SK-N-SH (cell line): Measurements from ENCODE around the gene RARRES1. TPM values are rescaled to one million over a fixed set of nuclear protein-coding genes. Genes with fewer than 3 reads are reported as not detected.

Experiments
- CTCF ChIA-PET: fragments of 300-600, 350-600 bp; formaldehyde crosslinking; extraction: SDS; loops from one replicate; lab custom pipeline; 2021; lab: Yijun Ruan, JAX
- POLR2A ChIA-PET: fragments of 350-600 bp; sonication (Branson Sonifier 250); formaldehyde crosslinking; extraction: SDS; loops from one replicate; lab custom pipeline; 2020; ENCODE audit warnings: antibody characterized with exemption, inconsistent platforms; lab: Yijun Ruan, JAX
- DNase-seq: peaks from one replicate; pipeline ENCODE4 v3.0.0; 2012
- H2AFZ ChIP-seq: fragments of 200-600 bp; sonication (generic); 2 replicates; pipeline ENCODE4 v1.8.1; 2016; ENCODE audit warnings: antibody characterized with exemption, mild to moderate bottlenecking, low read depth
- H3F3A ChIP-seq: fragments of 200-600 bp; sonication (generic); replicated peaks from 2 replicates; pipeline ENCODE3; 2016; ENCODE audit warnings: antibody characterized with exemption, mild to moderate bottlenecking; ENCODE audit not compliant: insufficient read depth
- H3K27ac ChIP-seq, 2 experiments: fragments of 200-500 bp in 1 of 2; fragments of 200-600 bp in 1 of 2; sonication (Bioruptor generic) in 1 of 2; sonication (generic), shearing (Covaris generic) in 1 of 2; 2 replicates each; pipeline versions ENCODE4 v1.5.1 to v1.6.1; 2014 to 2016; ENCODE audit warnings: low read depth in 2 of 2, inconsistent platforms in 1 of 2, low read length in 1 of 2, mild to moderate bottlenecking in 1 of 2, mixed read lengths in 1 of 2
- H3K27me3 ChIP-seq: fragments of 200-600 bp; sonication (generic), shearing (Covaris generic); 2 replicates; pipeline ENCODE4 v1.6.1; 2016; ENCODE audit warnings: mixed run types; ENCODE audit not compliant: insufficient read depth
- H3K36me3 ChIP-seq, 2 experiments: fragments of 200-500 bp in 1 of 2; fragments of 200-600 bp in 1 of 2; sonication (Bioruptor generic) in 1 of 2; sonication (generic) in 1 of 2; replicated peaks in 1 of 2; 2 replicates each; pipeline versions ENCODE3 to v1.5.1; 2014 to 2016; ENCODE audit warnings: low read length in 1 of 2, mild to moderate bottlenecking in 1 of 2; ENCODE audit not compliant: insufficient read depth in 2 of 2, control insufficient read depth in 1 of 2
- H3K4me1 ChIP-seq, 2 experiments: fragments of 200-500 bp in 1 of 2; fragments of 200-600 bp in 1 of 2; sonication (Bioruptor generic) in 1 of 2; sonication (generic), shearing (Covaris generic) in 1 of 2; 2 replicates each; pipeline versions ENCODE4 v1.5.1 to v1.6.1; 2014 to 2016; ENCODE audit warnings: low read depth in 1 of 2, low read length in 1 of 2, mixed run types in 1 of 2; ENCODE audit not compliant: insufficient read depth in 2 of 2, control insufficient read depth in 1 of 2
- H3K4me2 ChIP-seq: fragments of 200-600 bp; sonication (generic), shearing (Covaris generic); 2 replicates; pipeline ENCODE4 v1.6.1; 2017; ENCODE audit warnings: mixed run types
- H3K4me3 ChIP-seq, 2 experiments: fragments of 200-500 bp in 1 of 2; fragments of 200-600 bp in 1 of 2; sonication (Bioruptor generic) in 1 of 2; sonication (generic), shearing (Covaris generic) in 1 of 2; 2 replicates each; pipeline versions ENCODE4 v1.5.1 to v1.8.1; 2014 to 2016; ENCODE audit warnings: low read depth in 2 of 2, inconsistent platforms in 1 of 2, low read length in 1 of 2, mild to moderate bottlenecking in 1 of 2, mixed read lengths in 1 of 2, moderate library complexity in 1 of 2
- H3K79me2 ChIP-seq: fragments of 200-600 bp; sonication (generic); 2 replicates; pipeline ENCODE4 v1.8.1; 2017; ENCODE audit warnings: mild to moderate bottlenecking; ENCODE audit not compliant: insufficient read depth
- H3K9ac ChIP-seq: fragments of 200-600 bp; sonication (generic); 2 replicates; pipeline ENCODE4 v1.6.1; 2017; ENCODE audit warnings: mixed run types
- H3K9me2 ChIP-seq: fragments of 200-600 bp; sonication (generic); 2 replicates; pipeline ENCODE4 v1.6.1; 2017; ENCODE audit warnings: mixed run types
- H3K9me3 ChIP-seq: fragments of 200-600 bp; sonication (generic); 2 replicates; pipeline ENCODE4 v1.6.1; 2017; ENCODE audit warnings: mixed run types, mild to moderate bottlenecking, moderate library complexity
- H4K20me1 ChIP-seq: fragments of 200-600 bp; sonication (generic); 2 replicates; pipeline ENCODE4 v1.6.1; 2017; ENCODE audit warnings: mild to moderate bottlenecking, mixed run types; ENCODE audit not compliant: insufficient read depth
- CHD2 ChIP-seq: fragments of 150-350 bp; IDR thresholded peaks from 2 replicates; pipeline ENCODE4 v1.6.1; 2018; ENCODE audit warnings: low read length; ENCODE audit not compliant: partially characterized antibody
- EP300 ChIP-seq, 2 experiments: IDR thresholded peaks; 2 replicates each; pipeline versions ENCODE4 v1.4.0 to v1.6.1; 2012; ENCODE audit warnings: borderline replicate concordance in 1 of 2, low read depth in 1 of 2, low read length in 1 of 2
- FOSL2 ChIP-seq: IDR thresholded peaks from 2 replicates; pipeline ENCODE4 v1.4.0; 2012; ENCODE audit warnings: low read depth, mild to moderate bottlenecking, moderate library complexity, borderline replicate concordance
- GATA2 ChIP-seq: sonication (generic); formaldehyde crosslinking; IDR thresholded peaks from 2 replicates; pipeline ENCODE4 v1.5.0; 2020; ENCODE audit warnings: mild to moderate bottlenecking, missing genetic modification reagents
- JUND ChIP-seq: IDR thresholded peaks from 2 replicates; pipeline ENCODE4 v1.4.0; 2012
- MEF2A ChIP-seq: IDR thresholded peaks from 2 replicates; pipeline ENCODE4 v1.4.0; 2012; ENCODE audit warnings: low read depth, borderline replicate concordance
- NFIC ChIP-seq: IDR thresholded peaks from 2 replicates; pipeline ENCODE4 v1.4.0; 2012; ENCODE audit warnings: borderline replicate concordance
- POLR2AphosphoS5 ChIP-seq: IDR thresholded peaks from 2 replicates; pipeline ENCODE4 v1.6.1; 2012; ENCODE audit warnings: low read depth, low read length
- RCOR1 ChIP-seq: fragments of 150-350 bp; IDR thresholded peaks from 2 replicates; pipeline ENCODE4 v1.6.1; 2017; ENCODE audit warnings: antibody characterized with exemption, low read length
- RXRA ChIP-seq: IDR thresholded peaks from 2 replicates; pipeline ENCODE4 v1.4.0; 2012; ENCODE audit warnings: low read depth, mild to moderate bottlenecking, borderline replicate concordance
- SIN3A ChIP-seq: IDR thresholded peaks from 2 replicates; pipeline ENCODE4 v1.6.1; 2012; ENCODE audit warnings: low read depth, mild to moderate bottlenecking, low read length, moderate library complexity, borderline replicate concordance
- TCF12 ChIP-seq: IDR thresholded peaks from 2 replicates; pipeline ENCODE4 v1.4.0; 2012
- YY1 ChIP-seq: IDR thresholded peaks from 2 replicates; pipeline ENCODE4 v1.4.0; 2012; ENCODE audit warnings: low read depth, mild to moderate bottlenecking
- WGBS: methylation state at CpG from one replicate; pipeline ENCODE4 v1.1.6; 2017; ENCODE audit warnings: low lambda C conversion rate; 5-methylcytosine and 5-hydroxymethylcytosine counted together
- polyA plus RNA-seq, 3 experiments: library from polyadenylated mRNA; depleted of rRNA; stranded (reverse); fragments of >200 nt; gene quantifications; 2 replicates each; pipeline ENCODE4 v1.2.3, GENCODE V29; 2012
- TF ChIP-seq, protein P1 (sequence below): IDR thresholded peaks from 2 replicates; pipeline ENCODE4 v1.6.1; 2012; ENCODE audit warnings: mild to moderate bottlenecking, low read depth, low read length, moderate library complexity
- TF ChIP-seq, protein P2 (sequence below): fragments of 150-350 bp; IDR thresholded peaks from 2 replicates; pipeline ENCODE4 v1.6.1; 2017; ENCODE audit warnings: antibody characterized with exemption, low read length, low read depth, borderline replicate concordance
- TF ChIP-seq, protein P3 (sequence below): IDR thresholded peaks from 2 replicates; pipeline ENCODE4 v1.4.0; 2012; ENCODE audit warnings: low read depth

Gene RARRES1
- polyA plus RNA-seq, 1 of the 3 experiments (the other 2 are of a cell fraction) = 0.15 TPM

DNA sequence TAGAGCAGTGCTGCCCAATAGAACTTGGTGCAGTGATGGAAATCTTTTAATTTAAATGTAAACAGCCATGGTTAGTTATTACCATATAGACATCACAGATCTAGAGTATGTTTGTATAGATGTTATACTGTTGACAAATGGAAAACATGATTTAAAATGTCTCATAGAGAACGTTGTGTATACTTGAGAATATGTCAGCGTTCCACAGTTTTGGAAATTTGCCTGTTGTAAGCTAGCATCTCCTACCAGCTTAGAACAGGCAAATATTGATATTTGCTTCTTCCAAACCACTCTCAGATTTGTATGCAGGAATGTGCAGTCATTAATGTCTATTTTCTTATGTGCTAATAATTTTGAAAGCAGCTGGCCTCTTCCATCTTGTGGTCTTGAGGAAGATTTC is 51.4 kb downstream of the RARRES1 start (continued):
- TF ChIP-seq, protein P1, sequence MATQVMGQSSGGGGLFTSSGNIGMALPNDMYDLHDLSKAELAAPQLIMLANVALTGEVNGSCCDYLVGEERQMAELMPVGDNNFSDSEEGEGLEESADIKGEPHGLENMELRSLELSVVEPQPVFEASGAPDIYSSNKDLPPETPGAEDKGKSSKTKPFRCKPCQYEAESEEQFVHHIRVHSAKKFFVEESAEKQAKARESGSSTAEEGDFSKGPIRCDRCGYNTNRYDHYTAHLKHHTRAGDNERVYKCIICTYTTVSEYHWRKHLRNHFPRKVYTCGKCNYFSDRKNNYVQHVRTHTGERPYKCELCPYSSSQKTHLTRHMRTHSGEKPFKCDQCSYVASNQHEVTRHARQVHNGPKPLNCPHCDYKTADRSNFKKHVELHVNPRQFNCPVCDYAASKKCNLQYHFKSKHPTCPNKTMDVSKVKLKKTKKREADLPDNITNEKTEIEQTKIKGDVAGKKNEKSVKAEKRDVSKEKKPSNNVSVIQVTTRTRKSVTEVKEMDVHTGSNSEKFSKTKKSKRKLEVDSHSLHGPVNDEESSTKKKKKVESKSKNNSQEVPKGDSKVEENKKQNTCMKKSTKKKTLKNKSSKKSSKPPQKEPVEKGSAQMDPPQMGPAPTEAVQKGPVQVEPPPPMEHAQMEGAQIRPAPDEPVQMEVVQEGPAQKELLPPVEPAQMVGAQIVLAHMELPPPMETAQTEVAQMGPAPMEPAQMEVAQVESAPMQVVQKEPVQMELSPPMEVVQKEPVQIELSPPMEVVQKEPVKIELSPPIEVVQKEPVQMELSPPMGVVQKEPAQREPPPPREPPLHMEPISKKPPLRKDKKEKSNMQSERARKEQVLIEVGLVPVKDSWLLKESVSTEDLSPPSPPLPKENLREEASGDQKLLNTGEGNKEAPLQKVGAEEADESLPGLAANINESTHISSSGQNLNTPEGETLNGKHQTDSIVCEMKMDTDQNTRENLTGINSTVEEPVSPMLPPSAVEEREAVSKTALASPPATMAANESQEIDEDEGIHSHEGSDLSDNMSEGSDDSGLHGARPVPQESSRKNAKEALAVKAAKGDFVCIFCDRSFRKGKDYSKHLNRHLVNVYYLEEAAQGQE = no peak
- TF ChIP-seq EP300 (IDR thresholded peaks at IDR 0.05; ENCODE audit: borderline replicate concordance in 1 of 2, low read depth in 1 of 2, low read length in 1 of 2) (no peak), CHD2 (no peak), RCOR1 (no peak), JUND (no peak), SIN3A (no peak), MEF2A (no peak)

DNA sequence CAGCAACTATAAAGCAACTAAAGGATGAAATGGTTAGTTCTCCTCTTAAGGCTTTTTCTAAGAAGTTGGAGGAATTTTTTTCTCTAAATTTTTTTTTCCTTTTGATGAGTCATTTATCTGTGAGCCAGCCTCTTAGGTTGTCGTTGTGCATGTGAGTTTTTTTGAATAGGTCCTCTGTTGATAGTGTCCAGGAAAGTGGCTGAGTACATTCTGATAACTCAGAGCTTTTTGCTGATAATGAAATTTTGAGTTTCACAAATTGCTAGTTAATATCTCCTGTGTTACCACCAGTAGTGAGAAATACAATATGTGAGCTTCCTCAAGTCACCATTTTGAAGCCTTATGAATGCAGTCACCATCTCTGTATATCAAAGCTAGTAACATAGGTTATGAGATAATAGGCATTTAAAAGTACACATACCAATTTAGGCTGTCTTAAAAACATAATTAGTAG is 52.7 kb downstream of the RARRES1 start:
- CTCF ChIA-PET = interaction anchor here (1.2 to 1.7 kb wide), 2 partner anchors 20 kb away, joined by 3 to 11 read pairs; no protein-coding TSS in a partner anchor

DNA sequence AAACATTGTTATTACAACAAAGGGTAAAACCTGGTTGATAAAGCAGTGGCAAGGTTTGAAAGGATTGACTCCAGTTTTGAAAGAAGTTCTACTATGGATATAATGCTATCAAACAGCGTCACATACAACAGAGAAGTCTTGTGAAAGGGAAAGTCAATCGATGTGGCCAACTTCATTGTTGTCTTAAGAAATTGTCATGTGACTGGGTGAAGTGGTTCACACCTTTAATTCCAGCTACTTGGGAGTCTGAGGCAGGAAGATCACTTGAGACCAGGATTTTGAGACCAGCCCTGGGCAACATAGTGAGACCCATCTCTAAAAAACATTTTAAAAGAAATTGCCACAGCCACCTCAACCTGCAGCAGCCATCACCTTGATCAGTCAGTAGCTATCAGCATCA is 53.6 kb downstream of the RARRES1 start:
- ChIA-PET POLR2A (no interaction called here), CTCF (interaction anchor here (1.2 to 1.7 kb wide), 3 partner anchors 10 to 20 kb away, joined by 3 to 11 read pairs (median 3); no protein-coding TSS in a partner anchor)
- Histone ChIP-seq H3K9me2 (no peaks in the 10 kb centered on the region), H3K9ac (no peak overlapping the region), H4K20me1 (no peaks in the 10 kb centered on the region), H3K27ac (peak overlapping the region in 1 of 2 experiments; percentile 27; a peak in 1 of 4 replicates), H3F3A (peaks cover 14% of the 10 kb centered on the region), H3K79me2 (peaks cover 10% of the 10 kb centered on the region; the same call in 1 of the 2 replicates), H3K4me3 (no peak overlapping the region), H3K27me3 (no peaks in the 10 kb centered on the region), H3K36me3 (peaks cover 26 to 27% of the 10 kb centered on the region in 2 experiments), H3K4me1 (peaks cover 0 to 12% of the 10 kb centered on the region in 2 experiments; a peak in 1 of 4 replicates), H3K9me3 (no peaks in the 10 kb centered on the region), H2AFZ (no peak overlapping the region), H3K4me2 (no peak overlapping the region)
- DNase-seq = no peak
- no peak for TF ChIP-seq POLR2AphosphoS5
- TF ChIP-seq NFIC = no peak
- TF ChIP-seq RCOR1 = no peak
- no peak for TF ChIP-seq YY1
- no peak for TF ChIP-seq SIN3A
- TF ChIP-seq, protein P2, sequence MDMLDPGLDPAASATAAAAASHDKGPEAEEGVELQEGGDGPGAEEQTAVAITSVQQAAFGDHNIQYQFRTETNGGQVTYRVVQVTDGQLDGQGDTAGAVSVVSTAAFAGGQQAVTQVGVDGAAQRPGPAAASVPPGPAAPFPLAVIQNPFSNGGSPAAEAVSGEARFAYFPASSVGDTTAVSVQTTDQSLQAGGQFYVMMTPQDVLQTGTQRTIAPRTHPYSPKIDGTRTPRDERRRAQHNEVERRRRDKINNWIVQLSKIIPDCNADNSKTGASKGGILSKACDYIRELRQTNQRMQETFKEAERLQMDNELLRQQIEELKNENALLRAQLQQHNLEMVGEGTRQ = no peak
- no peak for TF ChIP-seq CHD2
- TF ChIP-seq, protein P3, sequence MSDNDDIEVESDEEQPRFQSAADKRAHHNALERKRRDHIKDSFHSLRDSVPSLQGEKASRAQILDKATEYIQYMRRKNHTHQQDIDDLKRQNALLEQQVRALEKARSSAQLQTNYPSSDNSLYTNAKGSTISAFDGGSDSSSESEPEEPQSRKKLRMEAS = no peak
- WGBS = 95% methylated on average over 2 of the region's 2 CpGs

More for the DNA sequence above, 52.7 kb downstream of the RARRES1 start:
- POLR2A ChIA-PET = no interaction called here
- H3K9ac ChIP-seq = no peak overlapping the region
- peaks cover 24 to 30% of the 10 kb centered on the region in 2 experiments for H3K36me3 ChIP-seq
- H3K9me2 ChIP-seq = no peaks in the 10 kb centered on the region
- peak overlapping the region in 1 of 2 experiments; percentile 27; a peak in 2 of 4 replicates for H3K27ac ChIP-seq
- no peak overlapping the region for H2AFZ ChIP-seq
- H3K27me3 ChIP-seq = no peaks in the 10 kb centered on the region
- no peaks in the 10 kb centered on the region for H4K20me1 ChIP-seq
- peaks cover 0 to 14% of the 10 kb centered on the region in 2 experiments; a peak in 2 of 4 replicates for H3K4me1 ChIP-seq
- no peak for TF ChIP-seq RXRA
- TF ChIP-seq GATA2 (CRISPR knock-in tag) = no peak
- TF ChIP-seq JUND = peak; percentile 55; the same call in 1 of the 2 replicates
- peak; percentile 66; the same call in 1 of the 2 replicates for TF ChIP-seq FOSL2
- TF ChIP-seq TCF12 = no peak
- TF ChIP-seq POLR2AphosphoS5 = no peak
- H3K79me2 ChIP-seq = peaks cover 10% of the 10 kb centered on the region; the same call in 1 of the 2 replicates
- WGBS = 3% methylated on average over 1 of the region's 1 CpG
- no peak overlapping the region for H3K4me3 ChIP-seq
- DNase-seq = no peak
- H3F3A ChIP-seq = peaks cover 14% of the 10 kb centered on the region
- H3K4me2 ChIP-seq = peak overlapping the region; percentile 12; the same call in 1 of the 2 replicates
- H3K9me3 ChIP-seq = no peaks in the 10 kb centered on the region
